GM10266 (cell line): ENCODE data around the gene OR52M1.
"Not testable (repeated sequence)": the region's sequence is repeated elsewhere in the genome, so short reads cannot be mapped to it uniquely, and the experiment has no call there.

Source experiments
- DNase-seq: peaks from one replicate; pipeline ENCODE4 v3.0.0; 2012; ENCODE audit errors: extremely low spot score
- CTCF ChIP-seq: IDR thresholded peaks from 2 replicates; pipeline ENCODE4 v1.5.1; 2012; ENCODE audit warnings: mild to moderate bottlenecking, low read depth; ENCODE audit not compliant: control insufficient read depth, insufficient read depth; ENCODE audit errors: missing control alignments

The OR52M1 gene

GRCh38 chr11:4514196-4514595 lies 30.8 kb upstream of the OR52M1 start:
- DNase-seq: no peak
- TF ChIP-seq CTCF: no peak

GRCh38 chr11:4522339-4522738 lies 22.7 kb upstream of the OR52M1 start:
- TF ChIP-seq CTCF: no peak
- no peak for DNase-seq

GRCh38 chr11:4522752-4523151 lies 22.2 kb upstream of the OR52M1 start:
- no peak for TF ChIP-seq CTCF
- DNase-seq: no peak

- TF ChIP-seq CTCF: no peak
- DNase-seq: no peak
Measured at GRCh38 chr11:4523666-4524065, 21.3 kb upstream of the OR52M1 start.

- TF ChIP-seq CTCF: no peak
Measured at GRCh38 chr11:4527926-4528325, 17.1 kb upstream of the OR52M1 start.

GRCh38 chr11:4531686-4532085 lies 13.3 kb upstream of the OR52M1 start:
- not testable (repeated sequence) for DNase-seq

More at GRCh38 chr11:4527926-4528325, 17.1 kb upstream of the OR52M1 start:
- DNase-seq: no peak

- peak; percentile 40 for DNase-seq
- peak; percentile 74 for TF ChIP-seq CTCF
Measured at GRCh38 chr11:4539603-4540219, 5.3 kb upstream of the OR52M1 start.

- DNase-seq: no peak
- no peak for TF ChIP-seq CTCF
Measured at GRCh38 chr11:4541071-4541470, 3.9 kb upstream of the OR52M1 start.
